Brain pericyte (primary cell): ENCODE results near the gene MRPL37.

Source experiments
- DNase-seq: peaks from one replicate; pipeline ENCODE4 v3.0.0-alpha.2; 2012; ENCODE audit warnings: low read depth, low spot score

The MRPL37 gene

DNA sequence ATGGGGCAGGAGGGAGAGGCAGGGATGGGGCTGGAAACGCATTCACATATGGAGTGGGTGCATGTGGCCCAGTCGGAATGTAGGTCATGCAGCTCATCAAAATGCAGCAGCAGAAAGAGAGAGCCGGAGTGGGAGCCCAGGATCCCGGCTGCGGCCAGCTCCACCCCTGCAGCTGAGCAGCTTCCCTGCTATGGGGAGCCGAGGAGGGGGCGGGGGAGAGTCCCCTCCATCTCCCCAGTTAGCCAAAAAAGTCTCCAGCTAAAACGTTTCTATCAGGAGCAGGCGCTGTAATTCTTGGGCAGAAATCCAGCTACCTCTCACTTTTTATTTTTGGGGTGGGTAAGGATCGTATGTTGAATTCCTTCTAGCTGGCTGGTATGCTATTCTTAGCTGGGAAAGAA lies 39.7 kb downstream of the MRPL37 start:
- no peak for DNase-seq

DNA sequence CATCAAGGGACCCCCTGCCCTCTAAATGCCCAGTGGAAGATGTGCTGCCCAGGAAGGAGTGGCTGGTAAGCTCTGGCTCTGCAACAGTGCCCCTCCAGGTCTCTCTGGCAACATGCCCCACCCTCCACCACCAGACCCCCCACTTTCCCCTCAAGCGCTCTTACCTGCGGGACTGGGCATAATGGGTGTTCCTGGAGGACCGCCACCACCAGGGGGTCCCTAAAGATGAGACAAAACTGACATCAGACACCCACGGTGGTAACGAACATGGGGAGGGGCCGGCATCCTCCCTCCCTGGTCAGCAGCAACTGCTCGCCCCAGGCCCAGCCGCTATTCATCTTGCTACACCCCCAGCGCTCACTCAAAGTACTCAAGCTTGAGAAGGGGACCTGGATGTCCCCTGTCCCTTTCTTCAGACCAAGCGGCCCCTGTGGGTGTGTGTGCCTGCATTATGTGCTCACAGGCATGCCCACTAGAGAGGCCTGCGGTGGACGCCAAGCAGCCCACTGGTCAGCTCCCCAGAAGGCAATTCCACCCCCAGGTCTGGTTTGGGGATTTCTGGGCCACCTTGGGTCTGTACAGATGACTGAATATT lies 40.9 kb downstream of the MRPL37 start:
- no peak for DNase-seq

DNA sequence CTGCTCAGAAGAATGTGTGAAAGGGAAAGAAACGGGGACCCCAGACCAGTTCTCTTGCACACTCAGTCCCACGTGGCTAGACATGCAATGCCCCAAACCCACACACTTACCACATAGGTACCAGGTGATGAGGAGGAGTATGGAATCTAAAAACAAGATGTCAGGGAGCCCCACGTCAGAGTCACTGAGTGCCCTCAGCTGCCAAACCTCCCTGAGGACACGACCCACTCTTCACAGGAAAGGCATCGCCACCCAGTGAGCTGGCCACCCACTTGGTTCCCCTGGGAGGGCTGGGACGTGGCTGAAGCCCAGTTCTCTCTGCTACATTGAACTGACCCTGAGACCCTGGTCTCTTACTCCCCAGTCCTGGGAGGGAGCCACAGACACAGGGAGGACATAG lies 41.4 kb downstream of the MRPL37 start:
- no peak for DNase-seq

GRCh38 chr1:54243022-54243421 lies 43.1 kb downstream of the MRPL37 start:
- DNase-seq = no peak

- no peak for DNase-seq
These were observed 44.7 kb downstream of the MRPL37 start for GRCh38 chr1:54244655-54245054.

DNA sequence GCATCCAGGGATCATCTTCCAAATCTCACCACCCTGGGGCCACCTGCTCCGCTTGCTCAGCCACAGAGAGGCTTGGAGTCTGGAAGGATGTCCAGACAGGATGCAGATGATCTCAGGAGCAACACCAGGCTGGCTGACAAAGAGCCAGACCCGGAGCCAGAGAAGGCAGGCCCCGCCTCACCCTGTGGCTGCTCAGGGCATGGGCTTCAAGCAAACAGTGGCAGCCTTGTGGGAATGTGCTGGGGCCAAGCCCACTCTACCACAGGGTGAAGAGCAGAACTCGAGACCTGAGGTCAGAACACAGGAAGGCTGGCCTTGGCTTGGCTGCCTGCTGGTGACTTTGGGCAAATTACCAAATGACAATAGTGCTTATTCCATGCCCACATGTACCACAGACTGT lies 45.5 kb downstream of the MRPL37 start:
- no peak for DNase-seq

DNA sequence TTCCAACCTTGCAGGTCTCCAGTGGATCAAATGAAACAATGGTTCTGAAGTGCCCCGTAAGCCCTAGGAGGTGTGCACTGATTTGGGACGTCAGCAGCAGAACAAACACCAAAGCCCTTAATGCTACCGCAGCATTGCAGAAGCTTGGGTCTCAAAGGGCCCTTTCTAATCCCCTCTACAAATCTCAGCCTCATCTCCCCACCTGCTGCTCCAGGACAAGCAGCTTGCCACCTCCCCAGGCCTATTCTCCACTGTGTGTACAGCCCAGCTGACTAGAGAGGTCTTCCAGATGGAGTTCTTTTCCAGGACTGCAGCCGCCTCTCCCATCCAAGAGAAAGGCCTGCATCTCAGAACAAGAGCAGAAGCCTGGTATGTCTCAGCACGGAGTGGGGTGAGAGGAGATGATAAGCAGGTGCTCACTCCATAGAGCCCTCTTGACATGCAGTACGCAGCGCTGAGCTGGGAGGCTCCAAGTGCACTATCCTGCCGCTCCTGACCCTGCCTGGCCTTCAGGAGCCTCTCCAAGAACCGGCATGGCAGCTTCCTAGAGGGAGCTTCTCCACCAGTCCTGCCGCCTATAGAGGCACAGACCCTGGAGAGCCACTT lies 46.3 kb downstream of the MRPL37 start:
- DNase-seq = no peak

DNA sequence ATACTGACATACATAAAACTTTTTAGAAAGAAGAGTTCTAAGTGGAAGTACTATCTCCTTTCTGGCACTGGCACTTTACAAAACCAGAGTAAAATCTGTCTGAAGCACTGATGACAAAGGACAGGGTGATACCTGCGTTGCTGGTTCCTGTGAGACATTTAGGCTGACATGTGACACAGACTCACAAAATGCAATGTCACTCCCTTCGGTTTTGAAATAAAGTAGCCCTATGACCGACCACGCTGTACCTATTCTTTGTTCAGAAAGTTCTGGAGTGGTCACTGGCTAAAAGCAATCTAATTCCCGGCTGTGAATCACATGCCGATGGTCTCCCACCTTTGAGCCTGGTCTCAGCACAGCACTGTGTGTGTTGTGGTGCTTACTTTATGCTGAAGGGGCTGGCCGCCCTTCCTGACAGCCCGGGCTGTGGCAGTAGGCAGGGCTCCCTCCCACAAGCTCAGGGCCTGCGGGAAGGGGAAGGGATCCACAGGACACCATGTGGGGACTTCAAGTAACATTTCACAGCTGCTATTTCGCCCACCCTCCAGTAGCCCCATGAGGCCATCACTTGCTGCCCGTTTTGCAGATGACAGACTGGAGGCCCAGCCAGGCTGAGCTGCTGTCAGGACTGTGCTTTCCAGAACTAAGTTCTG lies 48.0 kb downstream of the MRPL37 start:
- DNase-seq = no peak

DNA sequence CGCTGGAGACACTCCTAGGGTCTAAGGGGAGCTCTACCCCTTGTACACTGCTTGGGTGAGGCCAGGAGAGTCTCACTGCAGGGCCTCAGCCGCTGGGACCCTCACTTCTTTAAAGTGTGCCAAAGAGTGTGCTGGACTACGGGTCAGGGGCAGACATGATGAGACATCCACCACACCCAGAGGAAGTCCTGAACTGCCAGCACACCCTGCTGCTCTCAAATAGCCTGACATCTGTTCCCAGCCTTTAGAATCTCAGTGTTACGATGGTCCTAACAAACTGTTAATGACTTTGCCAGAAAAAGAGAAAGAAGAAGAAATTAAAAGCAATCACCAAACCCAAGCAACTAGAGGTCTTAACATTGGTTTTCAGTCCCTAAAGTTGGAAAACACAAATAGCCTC lies 49.0 kb downstream of the MRPL37 start:
- no peak for DNase-seq

GRCh38 chr1:54249819-54250435 lies 50.0 kb downstream of the MRPL37 start:
- no peak for DNase-seq

DNA sequence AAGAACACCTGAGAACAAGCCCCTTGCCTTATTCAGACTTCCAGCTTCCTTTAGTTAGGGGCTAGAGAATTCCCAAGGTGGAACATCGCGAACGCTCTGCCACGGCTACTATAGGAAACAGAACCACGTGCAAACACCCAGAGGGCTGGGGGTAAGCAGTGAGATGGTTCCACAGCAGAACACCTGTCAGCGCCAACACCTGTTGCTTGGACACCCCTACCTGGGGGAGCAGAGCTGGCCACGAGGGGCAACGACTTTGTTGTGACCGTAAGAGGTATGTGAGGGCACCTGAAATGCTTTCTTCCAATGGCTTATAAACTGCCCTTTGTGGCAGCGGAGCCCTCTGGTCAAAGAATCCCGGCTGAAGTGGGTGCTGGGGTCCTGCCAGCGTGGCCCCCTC lies 50.7 kb downstream of the MRPL37 start:
- DNase-seq = no peak

GRCh38 chr1:54252371-54252936 lies 52.5 kb downstream of the MRPL37 start:
- peak; percentile 24 for DNase-seq

- peak; percentile 48 for DNase-seq
These were observed 53.5 kb downstream of the MRPL37 start for GRCh38 chr1:54253480-54253879.

- no peak for DNase-seq
These were observed 54.1 kb downstream of the MRPL37 start for GRCh38 chr1:54254055-54254454.

DNA sequence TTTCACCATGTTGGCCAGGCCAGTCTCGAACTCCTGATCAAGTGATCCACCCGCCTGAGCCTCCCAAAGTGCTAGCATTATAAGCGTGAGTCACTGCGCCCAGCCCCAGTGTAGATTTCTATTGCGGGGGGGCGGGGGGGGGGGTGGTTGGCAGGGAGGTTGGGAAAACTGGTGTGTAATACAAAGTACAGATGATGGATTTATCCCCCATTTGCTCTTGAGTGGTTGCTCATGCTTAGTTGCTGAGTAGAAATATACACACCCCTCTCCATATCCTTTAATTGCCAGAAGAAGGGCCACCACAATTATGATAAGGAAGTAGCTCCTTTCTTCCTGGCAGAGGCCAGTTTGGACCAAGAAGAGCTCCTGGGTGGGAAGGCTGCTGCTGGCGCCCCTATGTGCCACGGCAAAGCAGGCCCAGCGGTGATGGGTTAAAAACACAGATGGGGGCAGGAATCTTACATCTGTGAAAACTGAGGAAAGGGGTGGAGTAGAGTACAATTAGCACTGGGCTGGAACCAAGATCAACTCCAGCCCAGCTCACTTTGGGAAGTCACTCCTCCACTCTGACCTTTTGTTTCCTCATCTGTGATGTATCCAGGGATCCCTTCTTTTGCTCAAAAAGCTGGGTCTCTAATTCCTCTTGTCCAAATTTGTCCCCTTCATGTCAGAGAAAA lies 55.2 kb downstream of the MRPL37 start:
- no peak for DNase-seq

DNA sequence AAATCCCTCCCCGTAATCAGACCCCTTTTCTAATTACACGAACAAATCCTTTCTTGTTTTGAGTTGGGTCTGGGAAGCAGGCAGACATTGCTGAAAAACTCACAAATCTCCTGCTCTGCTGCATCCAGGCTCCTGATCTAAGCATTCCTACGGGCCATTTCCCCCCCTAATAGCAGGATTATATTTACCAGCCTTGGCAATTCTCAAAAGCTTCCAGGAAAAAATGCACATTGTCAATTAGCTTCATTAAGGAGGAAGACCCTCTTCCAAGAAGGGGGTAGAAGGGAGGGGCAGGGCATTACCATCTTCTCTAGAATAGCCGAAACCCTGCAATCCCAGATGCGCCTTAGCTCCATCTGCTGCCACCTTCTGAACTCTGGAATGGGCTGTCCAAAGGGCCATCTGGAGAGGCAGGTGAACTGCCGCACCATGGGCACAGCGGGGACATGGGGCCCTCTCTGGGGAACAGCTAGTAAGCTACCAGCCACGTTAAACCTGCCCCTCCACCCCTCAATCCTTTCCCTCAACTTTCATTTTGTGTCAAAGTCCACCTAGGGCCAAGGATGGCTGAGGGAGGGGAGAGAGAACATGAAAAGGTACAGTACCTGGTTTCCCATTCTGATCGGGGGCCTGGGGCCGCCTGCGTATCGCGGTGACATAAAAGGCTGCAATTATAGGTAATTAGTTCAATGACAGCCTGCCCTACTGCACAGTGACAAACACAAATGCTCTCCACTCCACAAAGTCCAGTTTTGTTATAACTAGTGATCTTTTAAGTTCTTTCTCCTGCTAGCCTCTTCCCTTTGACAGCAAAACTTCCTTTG lies 56.8 kb downstream of the MRPL37 start:
- DNase-seq = no peak

DNA sequence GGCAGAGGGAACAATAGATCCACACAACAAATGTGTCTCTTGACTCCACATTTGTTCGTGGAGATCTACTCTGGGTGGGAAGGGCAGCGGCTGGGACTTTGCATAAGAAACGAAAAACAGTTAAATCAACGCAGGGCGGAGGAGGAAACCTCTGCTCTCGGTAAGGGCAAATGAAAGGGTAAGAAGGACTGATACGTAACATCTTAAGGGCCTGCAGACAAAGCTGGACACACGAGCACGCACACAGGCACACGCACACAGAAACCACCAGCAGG lies 57.3 kb downstream of the MRPL37 start:
- DNase-seq = no peak

DNA sequence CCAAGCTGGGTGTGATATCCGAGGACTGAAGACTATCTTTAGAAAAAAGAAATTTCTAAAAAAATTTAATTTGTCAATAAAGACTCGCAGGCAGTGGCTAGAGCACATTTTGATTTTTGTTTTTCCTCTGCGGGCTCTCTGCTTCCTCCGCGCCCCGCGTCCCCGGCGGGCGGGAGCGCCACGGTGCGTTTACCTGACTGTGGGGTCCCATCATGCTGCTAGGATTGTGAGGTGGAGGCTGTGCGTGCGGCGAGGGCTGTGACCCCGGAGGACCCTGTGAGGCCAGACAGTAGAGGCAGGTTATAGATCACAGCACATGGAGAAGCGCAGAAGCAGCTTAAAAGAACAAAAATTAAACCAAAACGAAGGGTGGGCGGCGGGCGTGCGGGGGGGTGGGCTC lies 57.9 kb downstream of the MRPL37 start:
- DNase-seq = no peak

- no peak for DNase-seq
These were observed 59.7 kb downstream of the MRPL37 start for GRCh38 chr1:54259546-54260140.

GRCh38 chr1:54260810-54261209 lies 60.8 kb downstream of the MRPL37 start:
- DNase-seq = no peak

DNA sequence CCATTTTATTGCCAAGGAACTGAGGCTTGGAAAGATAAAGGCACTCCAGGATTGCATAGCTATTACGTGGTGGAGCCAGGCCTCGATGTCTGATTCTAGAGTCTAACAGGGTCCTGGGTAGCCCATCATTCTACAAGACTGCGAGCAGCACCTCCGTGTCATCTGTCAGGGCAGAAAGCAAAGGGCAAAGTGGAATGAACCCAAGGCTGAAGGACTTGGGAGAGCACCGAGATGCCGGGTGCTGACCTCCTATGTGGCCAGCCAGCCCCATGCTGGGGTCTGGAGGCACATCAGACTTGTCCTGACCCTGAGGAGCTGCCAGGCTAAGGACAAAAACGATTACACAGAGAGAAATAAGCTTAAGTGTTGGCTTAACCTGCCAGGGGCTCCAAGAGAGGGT lies 62.3 kb downstream of the MRPL37 start:
- DNase-seq = no peak
